HG03378 (cell line): Measurements from ENCODE around the gene SLC16A10.
"Not testable (repeated sequence)": the region's sequence is repeated elsewhere in the genome, so short reads cannot be mapped to it uniquely, and the experiment has no call there.

ENCODE experiments used
- ATAC-seq: cut with Tn5 transposase; IDR thresholded peaks from one replicate; pipeline ENCODE4 v1.9.1; 2021; ENCODE audit warnings: mild to moderate bottlenecking, moderate library complexity; ENCODE audit not compliant: unreplicated experiment

SLC16A10 gene

GRCh38 chr6:111255838-111256237 is 168.5 kb downstream of the SLC16A10 start:
- not testable (repeated sequence) for ATAC-seq

DNA sequence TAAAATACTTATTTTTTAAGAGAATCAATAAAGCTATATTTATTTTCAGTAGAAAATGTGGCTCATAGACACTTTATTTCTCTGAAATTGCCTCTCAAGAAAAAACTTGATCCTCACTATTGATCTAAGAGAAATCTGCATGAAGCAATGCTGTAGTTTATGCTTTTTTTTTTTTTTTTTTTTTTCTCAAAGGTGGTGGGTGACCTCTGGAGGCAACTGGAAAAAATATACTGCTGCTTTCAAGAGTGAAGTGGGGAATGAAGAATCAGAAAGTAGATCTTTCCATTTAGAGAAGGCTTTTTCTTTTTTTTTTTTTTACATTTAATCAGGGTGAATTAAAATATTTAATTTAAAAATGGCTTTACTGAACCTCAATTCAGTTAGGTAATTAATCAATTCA is 169.3 kb downstream of the SLC16A10 start:
- no peak for ATAC-seq

GRCh38 chr6:111258010-111258409 is 170.7 kb downstream of the SLC16A10 start:
- ATAC-seq: no peak

- ATAC-seq: no peak
Measured at GRCh38 chr6:111258615-111259088, 171.3 kb downstream of the SLC16A10 start.

GRCh38 chr6:111259089-111259831 is 172.0 kb downstream of the SLC16A10 start:
- peak; percentile 97 for ATAC-seq

GRCh38 chr6:111260570-111261298 is 173.4 kb downstream of the SLC16A10 start:
- ATAC-seq: no peak

- no peak for ATAC-seq
Measured at GRCh38 chr6:111263837-111264236, 176.5 kb downstream of the SLC16A10 start.

GRCh38 chr6:111265842-111266241 is 178.5 kb downstream of the SLC16A10 start:
- ATAC-seq: no peak

DNA sequence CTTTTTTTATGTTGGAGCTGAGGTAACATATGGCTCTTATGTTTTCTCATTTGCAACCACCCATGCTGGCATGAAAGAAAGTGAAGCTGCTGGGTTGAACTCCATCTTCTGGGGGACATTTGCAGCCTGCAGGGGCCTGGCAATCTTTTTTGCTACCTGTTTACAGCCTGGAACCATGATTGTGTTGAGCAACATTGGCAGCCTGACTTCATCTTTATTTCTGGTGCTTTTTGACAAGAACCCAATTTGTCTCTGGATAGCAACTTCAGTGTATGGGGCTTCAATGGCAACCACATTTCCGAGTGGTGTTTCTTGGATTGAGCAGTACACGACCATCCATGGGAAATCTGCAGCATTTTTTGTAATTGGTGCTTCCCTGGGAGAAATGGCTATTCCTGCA is 179.0 kb downstream of the SLC16A10 start:
- no peak for ATAC-seq

- ATAC-seq: no peak
Measured at GRCh38 chr6:111267764-111268333, 180.5 kb downstream of the SLC16A10 start.

- no peak for ATAC-seq
Measured at GRCh38 chr6:111269401-111269970, 182.2 kb downstream of the SLC16A10 start.

- no peak for ATAC-seq
Measured at GRCh38 chr6:111270121-111270520, 182.8 kb downstream of the SLC16A10 start.

GRCh38 chr6:111274593-111275217 is 187.4 kb downstream of the SLC16A10 start:
- no peak for ATAC-seq

DNA sequence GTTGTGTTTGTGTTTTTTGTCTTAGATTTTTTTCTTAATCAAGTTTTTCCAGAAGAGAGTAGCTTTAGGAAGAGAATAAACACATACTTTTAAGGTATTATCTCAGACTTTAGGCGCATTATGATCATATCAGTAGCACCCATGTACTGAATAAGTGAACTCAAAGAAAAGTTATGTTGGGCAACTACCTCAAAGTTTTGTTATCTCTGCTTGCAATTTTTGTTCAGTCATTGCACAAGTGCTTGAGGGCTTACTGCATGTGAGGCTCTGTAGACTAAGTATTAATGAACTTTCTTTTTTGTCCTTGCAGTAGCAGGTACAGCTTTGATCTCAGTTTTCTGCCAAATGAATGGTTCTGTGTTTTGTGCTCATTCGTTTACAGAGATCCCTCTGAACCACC is 189.0 kb downstream of the SLC16A10 start:
- no peak for ATAC-seq

DNA sequence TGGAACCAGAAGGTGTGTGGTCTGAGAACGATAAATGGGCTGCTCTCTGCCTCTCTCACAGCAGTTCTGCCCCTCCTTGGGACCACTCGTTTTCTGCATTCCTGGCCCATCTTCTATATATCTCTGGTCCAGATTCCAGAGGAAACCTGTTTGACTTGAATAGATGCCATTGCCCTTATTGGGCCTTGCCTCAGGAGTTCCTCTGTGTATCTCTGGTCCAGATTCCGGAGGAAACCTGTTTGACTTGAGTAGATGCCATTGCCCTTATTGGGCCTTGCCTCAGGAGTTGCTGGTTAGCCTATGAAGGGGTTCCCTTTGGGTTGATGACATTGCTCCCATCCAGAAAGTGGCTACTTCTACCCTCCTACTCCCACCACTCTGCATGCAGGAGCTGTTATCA is 189.4 kb downstream of the SLC16A10 start:
- ATAC-seq: no peak

DNA sequence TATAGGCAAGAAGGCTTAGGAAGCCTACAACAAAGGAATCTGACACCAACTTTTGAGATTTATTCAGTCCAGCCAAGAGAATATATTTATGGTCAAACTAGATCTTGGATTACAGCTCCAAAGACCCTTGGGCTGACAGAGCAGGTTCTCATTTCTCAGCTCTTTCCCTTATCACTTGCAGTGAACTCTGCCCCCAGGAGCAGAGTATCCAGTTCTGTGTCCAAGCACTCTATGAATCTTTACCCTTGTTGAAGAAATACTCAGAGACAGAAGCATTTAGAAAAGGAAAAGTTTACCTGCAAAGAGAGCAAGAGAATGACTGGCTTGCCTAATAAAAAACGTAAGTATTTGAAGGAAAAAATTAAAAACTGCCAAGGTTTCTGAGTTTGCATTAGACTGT is 190.5 kb downstream of the SLC16A10 start:
- no peak for ATAC-seq

DNA sequence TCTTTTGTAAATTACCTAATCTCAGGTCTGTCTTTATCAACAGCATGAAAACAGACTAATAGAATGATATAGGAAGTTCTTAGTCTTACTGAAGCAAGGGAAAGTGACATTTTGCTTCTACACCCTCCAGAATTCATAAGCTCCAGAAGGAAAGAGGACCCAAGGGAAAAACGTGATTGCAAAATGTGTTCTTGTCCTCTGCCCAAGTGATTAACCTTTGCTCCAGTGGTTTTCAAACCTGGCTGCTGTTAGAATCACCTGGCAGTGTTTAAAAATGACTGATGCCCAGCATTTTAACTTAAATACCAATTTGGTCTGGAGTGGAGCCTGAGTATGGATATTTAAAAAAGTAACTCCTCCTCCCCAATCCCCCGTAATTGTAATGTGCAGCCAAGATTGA is 191.4 kb downstream of the SLC16A10 start:
- ATAC-seq: no peak

DNA sequence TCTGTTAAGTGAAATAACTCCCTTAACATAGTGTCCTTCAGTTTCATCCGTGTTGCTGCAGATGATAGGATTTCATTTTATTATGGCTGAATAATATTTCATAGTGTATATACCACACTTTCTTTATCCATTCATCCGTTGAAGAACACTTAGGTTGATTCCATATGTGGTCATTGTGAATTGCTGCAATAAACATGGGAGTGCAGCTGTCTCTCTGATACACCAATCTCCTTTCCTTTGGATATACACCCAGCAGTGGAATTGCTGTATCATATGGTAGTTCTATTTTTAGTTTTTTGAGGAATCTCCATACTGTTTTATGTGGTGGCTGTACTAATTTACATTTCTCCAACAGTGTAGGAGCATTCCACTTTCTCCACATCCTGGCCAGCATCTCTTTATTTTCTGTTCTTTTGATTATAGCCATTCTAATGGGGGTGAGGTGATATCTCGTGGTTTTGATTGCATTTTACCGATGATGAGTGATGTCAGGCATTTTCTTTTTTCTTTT is 193.2 kb downstream of the SLC16A10 start:
- no peak for ATAC-seq
